Mesendoderm (in vitro differentiated cells): Measurements from ENCODE around the gene ZNF536.

Experiments used
- DNase-seq: peaks from one replicate; pipeline ENCODE4 v3.0.0; 2013
- H2AK5ac ChIP-seq: 2 replicates; pipeline ENCODE4 v1.6.1; 2013; ENCODE audit warnings: low read length, inconsistent platforms
- H2BK120ac ChIP-seq: 2 replicates; pipeline ENCODE4 v1.6.1; 2013; ENCODE audit warnings: low read depth, mild to moderate bottlenecking, low read length, moderate library complexity, mixed read lengths
- H2BK15ac ChIP-seq: replicated peaks from 2 replicates; pipeline ENCODE4 v1.6.1; 2013; ENCODE audit warnings: low read depth, mild to moderate bottlenecking, moderate library complexity
- H2BK5ac ChIP-seq: 2 replicates; pipeline ENCODE4 v1.6.1; 2013; ENCODE audit warnings: low read length, inconsistent platforms
- H3K18ac ChIP-seq: 2 replicates; pipeline ENCODE4 v1.6.1; 2013; ENCODE audit warnings: mild to moderate bottlenecking, low read length, mixed read lengths
- H3K23ac ChIP-seq: one replicate; pipeline ENCODE4 v1.6.1; 2013; ENCODE audit warnings: low read length
- H3K27ac ChIP-seq: 2 replicates; pipeline ENCODE4 v1.5.1; 2013; ENCODE audit warnings: low read depth, mild to moderate bottlenecking, inconsistent platforms, low read length, moderate library complexity
- H3K27me3 ChIP-seq: 2 replicates; pipeline ENCODE4 v1.6.1; 2013; ENCODE audit warnings: low read length, control low read depth, mild to moderate bottlenecking, inconsistent platforms; ENCODE audit not compliant: insufficient read depth, poor library complexity
- H3K36me3 ChIP-seq: 2 replicates; pipeline ENCODE4 v1.6.1; 2013; ENCODE audit warnings: low read length, inconsistent platforms; ENCODE audit not compliant: control insufficient read depth, insufficient read depth
- H3K4ac ChIP-seq: one replicate; pipeline ENCODE4 v1.6.1; 2013; ENCODE audit warnings: low read depth, mild to moderate bottlenecking, low read length, moderate library complexity
- H3K4me1 ChIP-seq: 2 replicates; pipeline ENCODE4 v1.6.1; 2013; ENCODE audit warnings: low read depth, low read length, inconsistent platforms; ENCODE audit not compliant: control insufficient read depth
- H3K4me2 ChIP-seq: 2 replicates; pipeline ENCODE4 v1.6.1; 2013; ENCODE audit warnings: low read length
- H3K4me3 ChIP-seq: 2 replicates; pipeline ENCODE4 v1.5.1; 2013; ENCODE audit warnings: mild to moderate bottlenecking, low read length
- H3K56ac ChIP-seq: one replicate; pipeline ENCODE4 v1.6.1; 2013; ENCODE audit warnings: low read length
- H3K79me1 ChIP-seq: 2 replicates; pipeline ENCODE4 v1.6.1; 2013; ENCODE audit warnings: low read length, inconsistent platforms
- H3K79me2 ChIP-seq: 2 replicates; pipeline ENCODE4 v1.6.1; 2013; ENCODE audit warnings: mild to moderate bottlenecking, low read length; ENCODE audit not compliant: control insufficient read depth, insufficient read depth
- H3K9ac ChIP-seq: 2 replicates; pipeline ENCODE4 v1.6.1; 2013; ENCODE audit warnings: low read length, inconsistent platforms
- H4K5ac ChIP-seq: one replicate; pipeline ENCODE4 v1.6.1; 2013; ENCODE audit warnings: low read length
- H4K8ac ChIP-seq: one replicate; pipeline ENCODE4 v1.6.1; 2013; ENCODE audit warnings: low read depth, mild to moderate bottlenecking, control low read depth, low read length, moderate library complexity
- WGBS: extraction: QIAGEN DNeasy Blood & Tissue Kit; methylation state at CpG from one replicate; pipeline ENCODE4 v1.1.7; 2013; ENCODE audit warnings: low lambda C conversion rate, missing lambda C conversion rate; ENCODE audit not compliant: insufficient coverage; ENCODE audit errors: extremely low coverage; 5-methylcytosine and 5-hydroxymethylcytosine counted together

ZNF536 gene

DNA sequence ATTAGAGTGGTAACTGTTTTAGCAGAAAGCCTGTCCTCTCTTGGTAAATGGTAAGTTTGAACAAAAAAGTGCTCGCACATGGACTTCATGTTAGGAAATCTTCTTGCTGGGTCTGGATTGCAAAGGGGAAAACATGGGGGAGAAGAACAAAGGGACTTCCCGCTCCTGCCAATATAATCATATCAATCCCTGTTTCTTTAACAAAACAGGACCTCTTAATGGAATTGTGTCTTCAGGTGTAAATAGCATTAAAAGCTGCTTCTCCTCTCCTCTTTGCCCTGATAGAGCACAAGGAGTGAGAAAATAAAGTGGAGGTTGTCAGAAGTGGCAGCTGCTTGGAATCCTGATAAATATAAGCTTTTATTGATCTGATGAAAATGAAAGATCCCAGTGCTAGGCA, 20.4 kb upstream of the ZNF536 start:
- H2BK15ac ChIP-seq: no peak overlapping the region
- no peaks in the 10 kb centered on the region for H3K79me2 ChIP-seq
- DNase-seq: no peak
- H3K9ac ChIP-seq: no peak overlapping the region
- H3K27ac ChIP-seq: no peak overlapping the region
- H2BK120ac ChIP-seq: no peak overlapping the region
- H4K8ac ChIP-seq: no peak overlapping the region
- H3K79me1 ChIP-seq: no peaks in the 10 kb centered on the region
- no peaks in the 10 kb centered on the region for H3K27me3 ChIP-seq
- H2AK5ac ChIP-seq: no peak overlapping the region
- H3K4me3 ChIP-seq: no peak overlapping the region
- no peak overlapping the region for H2BK5ac ChIP-seq
- H3K4ac ChIP-seq: no peak overlapping the region
- no peak overlapping the region for H3K23ac ChIP-seq
- no peaks in the 10 kb centered on the region for H3K4me1 ChIP-seq
- H3K56ac ChIP-seq: no peak overlapping the region
- no CpG with 5 or more reads among the region's 2 CpGs for WGBS
- H3K4me2 ChIP-seq: no peak overlapping the region
- no peaks in the 10 kb centered on the region for H3K36me3 ChIP-seq
- H3K18ac ChIP-seq: no peak overlapping the region
- no peak overlapping the region for H4K5ac ChIP-seq

DNA sequence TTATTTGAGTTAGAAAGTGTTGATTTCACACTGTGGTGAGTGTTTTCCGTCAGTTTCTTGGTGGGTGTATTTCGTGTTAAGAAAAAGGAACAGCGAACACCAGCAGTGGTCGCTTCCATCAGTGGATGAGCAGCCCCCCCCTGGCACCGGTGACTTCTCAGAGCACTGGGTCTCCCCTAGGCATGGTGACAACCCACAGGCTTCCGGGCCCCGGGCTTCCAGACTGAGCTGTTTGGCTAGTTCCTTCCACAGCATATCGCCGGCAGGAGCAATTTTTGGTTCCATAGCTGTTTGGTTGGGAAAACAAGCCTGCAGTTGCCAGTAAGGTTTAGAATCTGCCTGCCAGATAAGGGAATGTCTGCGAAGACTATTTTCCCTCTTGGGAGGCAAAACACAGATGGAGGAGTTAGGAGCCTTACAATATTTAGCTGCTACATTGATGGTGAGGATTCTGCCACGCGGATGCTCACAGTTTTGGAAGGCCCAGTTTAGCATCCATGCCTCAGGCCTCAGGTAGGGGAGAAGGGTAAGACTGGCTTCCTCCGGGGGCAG, 18.7 kb upstream of the ZNF536 start:
- Histone ChIP-seq H3K56ac (no peak overlapping the region), H3K27ac (no peak overlapping the region), H3K4me1 (no peaks in the 10 kb centered on the region), H2AK5ac (no peak overlapping the region), H3K79me1 (no peaks in the 10 kb centered on the region), H3K23ac (no peak overlapping the region), H2BK120ac (no peak overlapping the region), H3K36me3 (no peaks in the 10 kb centered on the region), H2BK5ac (no peak overlapping the region), H3K9ac (no peak overlapping the region), H4K8ac (no peak overlapping the region), H3K4me3 (no peak overlapping the region), H3K4ac (no peak overlapping the region), H3K27me3 (no peaks in the 10 kb centered on the region), H3K79me2 (no peaks in the 10 kb centered on the region), H4K5ac (no peak overlapping the region), H3K18ac (no peak overlapping the region), H3K4me2 (no peak overlapping the region), H2BK15ac (no peak overlapping the region)
- DNase-seq: no peak
- no CpG with 5 or more reads among the region's 13 CpGs for WGBS

DNA sequence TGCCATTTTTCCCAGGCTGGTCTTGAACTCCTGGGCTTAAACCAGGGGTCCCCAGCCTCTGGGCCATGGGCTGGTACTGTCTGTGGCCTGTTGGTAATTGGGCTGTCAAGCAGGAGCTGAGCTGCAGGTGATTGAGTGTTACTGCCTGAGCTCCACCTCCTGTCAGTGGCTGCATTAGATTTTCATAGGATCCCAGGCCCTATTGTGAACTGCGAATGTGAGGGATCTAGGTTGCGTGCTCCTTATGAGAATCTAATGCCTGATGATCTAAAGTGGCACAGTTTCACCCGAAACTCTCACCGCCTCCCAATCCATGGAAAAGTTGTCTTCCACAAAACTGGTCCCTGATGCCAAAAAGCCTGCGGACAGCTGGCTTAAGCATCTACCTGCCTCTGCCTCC, 16.6 kb upstream of the ZNF536 start:
- Histone ChIP-seq H3K4me1 (peaks cover 2% of the 10 kb centered on the region), H2BK5ac (no peak overlapping the region), H3K4me2 (no peak overlapping the region), H2BK15ac (no peak overlapping the region), H3K56ac (no peak overlapping the region), H2AK5ac (no peak overlapping the region), H3K27me3 (no peaks in the 10 kb centered on the region), H2BK120ac (no peak overlapping the region), H3K79me2 (no peaks in the 10 kb centered on the region), H3K4ac (no peak overlapping the region), H3K79me1 (no peaks in the 10 kb centered on the region), H3K9ac (no peak overlapping the region), H3K4me3 (no peak overlapping the region), H4K5ac (no peak overlapping the region), H3K27ac (no peak overlapping the region), H3K18ac (no peak overlapping the region), H3K36me3 (no peaks in the 10 kb centered on the region), H4K8ac (no peak overlapping the region), H3K23ac (no peak overlapping the region)
- DNase-seq: no peak
- WGBS: no CpG with 5 or more reads among the region's 5 CpGs

DNA sequence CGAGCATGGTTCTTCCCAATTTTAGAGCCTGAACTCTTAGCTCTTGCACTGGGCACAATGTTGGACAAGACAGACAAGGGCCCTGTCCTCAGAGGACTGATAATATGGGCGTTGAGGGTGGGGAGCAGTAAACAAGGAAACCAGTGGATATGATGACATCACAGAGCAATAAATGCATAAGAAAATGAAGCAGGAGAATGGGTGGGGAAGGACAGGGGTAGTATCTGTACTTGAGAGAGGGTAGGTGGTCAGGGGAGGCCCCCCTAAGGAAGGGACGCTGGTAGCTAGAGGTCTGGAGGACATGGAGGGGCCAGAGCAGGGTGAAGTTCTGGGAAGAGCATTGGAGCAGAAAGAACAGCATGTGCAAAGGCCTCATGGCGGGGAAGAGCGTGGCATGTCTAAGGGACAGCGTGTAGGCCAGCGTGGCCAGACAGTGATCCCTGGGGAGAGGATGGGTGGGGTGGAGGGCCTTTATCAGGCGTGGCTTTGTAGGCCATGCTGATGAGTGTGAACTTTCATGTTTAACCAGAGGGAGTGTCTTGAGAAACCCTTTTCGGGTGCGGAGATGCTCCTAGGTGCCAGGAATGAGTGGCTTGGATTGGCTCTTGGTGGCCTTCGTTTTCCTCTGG, 15.1 kb upstream of the ZNF536 start:
- DNase-seq: no peak
- no peak overlapping the region for H2AK5ac ChIP-seq
- H4K5ac ChIP-seq: no peak overlapping the region
- H2BK15ac ChIP-seq: no peak overlapping the region
- H3K27me3 ChIP-seq: no peaks in the 10 kb centered on the region
- H3K79me1 ChIP-seq: no peaks in the 10 kb centered on the region
- no peak overlapping the region for H3K23ac ChIP-seq
- H3K4me1 ChIP-seq: peaks cover 2% of the 10 kb centered on the region
- H3K79me2 ChIP-seq: no peaks in the 10 kb centered on the region
- H3K18ac ChIP-seq: no peak overlapping the region
- no peak overlapping the region for H3K9ac ChIP-seq
- H3K4me3 ChIP-seq: no peak overlapping the region
- H3K56ac ChIP-seq: no peak overlapping the region
- no peak overlapping the region for H4K8ac ChIP-seq
- WGBS: no CpG with 5 or more reads among the region's 11 CpGs
- no peak overlapping the region for H3K27ac ChIP-seq
- H3K36me3 ChIP-seq: no peaks in the 10 kb centered on the region
- H3K4ac ChIP-seq: no peak overlapping the region
- no peak overlapping the region for H3K4me2 ChIP-seq
- H2BK120ac ChIP-seq: no peak overlapping the region
- H2BK5ac ChIP-seq: no peak overlapping the region

DNA sequence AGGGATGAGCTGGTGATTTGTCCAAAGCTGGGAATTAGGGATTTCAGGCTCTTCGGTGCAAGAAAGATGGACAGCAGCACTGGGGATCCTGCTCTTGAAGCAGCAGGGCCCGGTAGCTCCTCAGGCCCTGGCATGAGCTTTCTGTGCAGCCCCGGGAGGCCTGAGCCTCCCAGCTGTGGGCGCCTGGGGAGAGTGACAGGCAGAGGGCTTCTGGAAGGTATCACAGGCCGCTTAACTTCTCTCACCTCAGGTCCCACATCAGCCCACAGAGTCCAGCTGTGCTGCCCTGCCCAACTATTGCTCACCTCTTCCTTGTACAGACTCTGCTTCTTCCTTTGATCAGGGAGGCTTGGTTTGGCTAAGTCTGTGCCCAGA, 14.6 kb upstream of the ZNF536 start:
- peaks cover 2% of the 10 kb centered on the region for H3K4me1 ChIP-seq
- no peak overlapping the region for H2BK120ac ChIP-seq
- no peak overlapping the region for H2BK5ac ChIP-seq
- H3K4ac ChIP-seq: no peak overlapping the region
- H3K79me2 ChIP-seq: no peaks in the 10 kb centered on the region
- no peak for DNase-seq
- no peak overlapping the region for H3K9ac ChIP-seq
- no peaks in the 10 kb centered on the region for H3K27me3 ChIP-seq
- no peak overlapping the region for H2BK15ac ChIP-seq
- no peaks in the 10 kb centered on the region for H3K36me3 ChIP-seq
- H4K5ac ChIP-seq: no peak overlapping the region
- H3K4me2 ChIP-seq: no peak overlapping the region
- no peak overlapping the region for H3K4me3 ChIP-seq
- WGBS: no CpG with 5 or more reads among the region's 5 CpGs
- no peak overlapping the region for H3K18ac ChIP-seq
- no peak overlapping the region for H3K27ac ChIP-seq
- no peak overlapping the region for H4K8ac ChIP-seq
- H3K23ac ChIP-seq: no peak overlapping the region
- no peak overlapping the region for H2AK5ac ChIP-seq
- H3K56ac ChIP-seq: no peak overlapping the region
- no peaks in the 10 kb centered on the region for H3K79me1 ChIP-seq

DNA sequence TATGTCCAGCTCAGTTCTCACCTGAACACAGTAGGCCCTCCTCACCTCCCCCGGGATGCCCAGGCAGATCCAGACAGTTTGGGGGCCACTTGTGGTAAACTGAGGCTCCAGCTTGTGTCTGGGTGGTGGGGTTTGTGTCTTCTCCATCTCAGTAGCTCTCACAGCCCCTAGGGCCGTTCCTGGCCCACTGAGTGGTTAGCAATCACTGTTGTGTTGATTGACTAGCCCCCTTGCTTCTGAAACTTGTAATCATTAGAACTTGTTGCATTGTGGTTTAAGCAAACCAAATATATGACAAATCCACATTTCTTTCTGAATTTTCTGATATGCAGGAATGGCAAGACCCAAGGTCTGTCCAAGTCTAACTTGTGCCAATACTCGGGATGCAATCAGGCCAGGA, 13.9 kb upstream of the ZNF536 start:
- no peak overlapping the region for H2BK15ac ChIP-seq
- no peak overlapping the region for H4K5ac ChIP-seq
- no peaks in the 10 kb centered on the region for H3K27me3 ChIP-seq
- H2BK120ac ChIP-seq: no peak overlapping the region
- H3K56ac ChIP-seq: no peak overlapping the region
- H2AK5ac ChIP-seq: no peak overlapping the region
- no peak overlapping the region for H2BK5ac ChIP-seq
- no peaks in the 10 kb centered on the region for H3K79me1 ChIP-seq
- H4K8ac ChIP-seq: no peak overlapping the region
- H3K23ac ChIP-seq: no peak overlapping the region
- H3K9ac ChIP-seq: no peak overlapping the region
- no peak for DNase-seq
- no peak overlapping the region for H3K4me3 ChIP-seq
- H3K36me3 ChIP-seq: no peaks in the 10 kb centered on the region
- H3K4me2 ChIP-seq: no peak overlapping the region
- WGBS: no CpG with 5 or more reads among the region's 3 CpGs
- no peaks in the 10 kb centered on the region for H3K79me2 ChIP-seq
- no peak overlapping the region for H3K27ac ChIP-seq
- peaks cover 2% of the 10 kb centered on the region for H3K4me1 ChIP-seq
- no peak overlapping the region for H3K18ac ChIP-seq
- H3K4ac ChIP-seq: no peak overlapping the region
